ENCODE measurements around the gene PTPN18. TPM values are rescaled to one million over a fixed set of nuclear protein-coding genes. Genes with fewer than 3 reads are reported as not detected.

PTPN18 gene
- total RNA-seq, 1 donor from 2014 or later: 78.5 TPM

- peaks cover 38% of the 10 kb centered on the region for H3K4me1 Mint-ChIP-seq (ENCODE audit: low read depth, unreplicated experiment)
- H3K4me3 Mint-ChIP-seq (ENCODE audit: unreplicated experiment): peak overlapping the region; percentile 74
- H3K27me3 Mint-ChIP-seq (ENCODE audit: unreplicated experiment): peaks cover 24% of the 10 kb centered on the region
- peak; percentile 14 for TF ChIP-seq CTCF (IDR thresholded peaks at IDR 0.05; ENCODE audit: partially characterized antibody, unreplicated experiment)
- peak overlapping the region; percentile 99 for H3K27ac Mint-ChIP-seq (ENCODE audit: unreplicated experiment)
- no peaks in the 10 kb centered on the region for H3K36me3 Mint-ChIP-seq (ENCODE audit: unreplicated experiment)
- DNase-seq: peak; percentile 61
- peaks cover 28% of the 10 kb centered on the region for H3K9me3 Mint-ChIP-seq (ENCODE audit: unreplicated experiment)
These were observed 4.1 kb upstream of the PTPN18 start for GRCh38 chr2:130351711-130352110.

DNA sequence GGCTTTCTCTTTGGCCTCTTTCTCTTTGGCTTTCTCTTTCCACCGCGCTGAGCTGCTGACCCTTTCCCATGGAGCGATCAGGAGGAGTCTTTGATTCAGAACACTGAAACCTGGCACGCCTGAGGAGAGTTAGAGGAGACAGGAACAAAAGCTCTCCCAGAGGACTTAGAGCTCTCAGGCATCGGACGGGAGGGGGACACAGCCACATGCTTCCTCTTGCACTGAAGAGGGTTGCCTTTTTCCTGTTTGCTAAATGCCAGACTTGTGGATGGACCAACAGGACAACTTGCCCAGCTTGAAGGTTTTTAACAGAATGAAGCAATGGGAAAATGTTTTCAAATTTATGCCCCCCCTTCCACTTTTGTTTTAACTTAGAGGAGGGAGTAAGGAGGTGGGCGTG lies 3.6 kb upstream of the PTPN18 start:
- DNase-seq: no peak
- Mint-ChIP-seq H3K9me3 (ENCODE audit: unreplicated experiment) (peaks cover 28% of the 10 kb centered on the region), H3K27me3 (ENCODE audit: unreplicated experiment) (peaks cover 25% of the 10 kb centered on the region), H3K36me3 (ENCODE audit: unreplicated experiment) (no peaks in the 10 kb centered on the region), H3K4me3 (ENCODE audit: unreplicated experiment) (peak overlapping the region; percentile 74), H3K27ac (ENCODE audit: unreplicated experiment) (peak overlapping the region; percentile 99), H3K4me1 (ENCODE audit: low read depth, unreplicated experiment) (peaks cover 38% of the 10 kb centered on the region)
- no peak for TF ChIP-seq CTCF (IDR thresholded peaks at IDR 0.05; ENCODE audit: partially characterized antibody, unreplicated experiment)

GRCh38 chr2:130353291-130354138 lies 2.3 kb upstream of the PTPN18 start:
- peak overlapping the region; percentile 98 for H3K27ac Mint-ChIP-seq (ENCODE audit: unreplicated experiment)
- peaks cover 38% of the 10 kb centered on the region for H3K4me1 Mint-ChIP-seq (ENCODE audit: low read depth, unreplicated experiment)
- peaks cover 28% of the 10 kb centered on the region for H3K9me3 Mint-ChIP-seq (ENCODE audit: unreplicated experiment)

GRCh38 chr2:130354139-130354428 lies 1.8 kb upstream of the PTPN18 start:
- H3K4me3 Mint-ChIP-seq (ENCODE audit: unreplicated experiment): peak overlapping the region; percentile 87
- peak overlapping the region; percentile 98 for H3K27ac Mint-ChIP-seq (ENCODE audit: unreplicated experiment)
- peaks cover 28% of the 10 kb centered on the region for H3K9me3 Mint-ChIP-seq (ENCODE audit: unreplicated experiment)
- peaks cover 25% of the 10 kb centered on the region for H3K27me3 Mint-ChIP-seq (ENCODE audit: unreplicated experiment)
- DNase-seq: no peak
- no peak for TF ChIP-seq CTCF (IDR thresholded peaks at IDR 0.05; ENCODE audit: partially characterized antibody, unreplicated experiment)
- H3K36me3 Mint-ChIP-seq (ENCODE audit: unreplicated experiment): no peaks in the 10 kb centered on the region
- peaks cover 38% of the 10 kb centered on the region for H3K4me1 Mint-ChIP-seq (ENCODE audit: low read depth, unreplicated experiment)

More at GRCh38 chr2:130353291-130354138, 2.3 kb upstream of the PTPN18 start:
- no peak for TF ChIP-seq CTCF (IDR thresholded peaks at IDR 0.05; ENCODE audit: partially characterized antibody, unreplicated experiment)
- Mint-ChIP-seq H3K27me3 (ENCODE audit: unreplicated experiment) (peaks cover 25% of the 10 kb centered on the region), H3K36me3 (ENCODE audit: unreplicated experiment) (no peaks in the 10 kb centered on the region), H3K4me3 (ENCODE audit: unreplicated experiment) (peak overlapping the region; percentile 87)
- DNase-seq: peak; percentile 54

GRCh38 chr2:130355172-130355577 lies 681 bp upstream of the PTPN18 start:
- DNase-seq: no peak
- no peak for TF ChIP-seq CTCF (IDR thresholded peaks at IDR 0.05; ENCODE audit: partially characterized antibody, unreplicated experiment)
- Mint-ChIP-seq H3K27ac (ENCODE audit: unreplicated experiment) (peak overlapping the region; percentile 98), H3K4me1 (ENCODE audit: low read depth, unreplicated experiment) (peaks cover 38% of the 10 kb centered on the region), H3K4me3 (ENCODE audit: unreplicated experiment) (peak overlapping the region; percentile 87), H3K27me3 (ENCODE audit: unreplicated experiment) (peaks cover 25% of the 10 kb centered on the region), H3K9me3 (ENCODE audit: unreplicated experiment) (peaks cover 28% of the 10 kb centered on the region), H3K36me3 (ENCODE audit: unreplicated experiment) (peaks cover 6% of the 10 kb centered on the region)

All from glutamatergic neuron (in vitro differentiated cells).